ENCODE data around the gene B3GAT2.

The B3GAT2 gene

GRCh38 chr6:70884074-70884983 is 72.5 kb downstream of the B3GAT2 start:
- DNase-seq (ENCODE audit: extremely low read depth, insufficient read length): peak; percentile 9
- H3K27me3 ChIP-seq (replicated peaks; ENCODE audit: control insufficient read depth, insufficient read depth, low read length): no peaks in the 10 kb centered on the region
- no peak overlapping the region for H3K4me3 ChIP-seq (replicated peaks; ENCODE audit: low read depth, low read length)
- TF ChIP-seq, protein P1, sequence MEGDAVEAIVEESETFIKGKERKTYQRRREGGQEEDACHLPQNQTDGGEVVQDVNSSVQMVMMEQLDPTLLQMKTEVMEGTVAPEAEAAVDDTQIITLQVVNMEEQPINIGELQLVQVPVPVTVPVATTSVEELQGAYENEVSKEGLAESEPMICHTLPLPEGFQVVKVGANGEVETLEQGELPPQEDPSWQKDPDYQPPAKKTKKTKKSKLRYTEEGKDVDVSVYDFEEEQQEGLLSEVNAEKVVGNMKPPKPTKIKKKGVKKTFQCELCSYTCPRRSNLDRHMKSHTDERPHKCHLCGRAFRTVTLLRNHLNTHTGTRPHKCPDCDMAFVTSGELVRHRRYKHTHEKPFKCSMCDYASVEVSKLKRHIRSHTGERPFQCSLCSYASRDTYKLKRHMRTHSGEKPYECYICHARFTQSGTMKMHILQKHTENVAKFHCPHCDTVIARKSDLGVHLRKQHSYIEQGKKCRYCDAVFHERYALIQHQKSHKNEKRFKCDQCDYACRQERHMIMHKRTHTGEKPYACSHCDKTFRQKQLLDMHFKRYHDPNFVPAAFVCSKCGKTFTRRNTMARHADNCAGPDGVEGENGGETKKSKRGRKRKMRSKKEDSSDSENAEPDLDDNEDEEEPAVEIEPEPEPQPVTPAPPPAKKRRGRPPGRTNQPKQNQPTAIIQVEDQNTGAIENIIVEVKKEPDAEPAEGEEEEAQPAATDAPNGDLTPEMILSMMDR (IDR thresholded peaks at IDR 0.05; ENCODE audit: insufficient read depth, low read length, poor library complexity, severe bottlenecking): peak; percentile 75
- H3K36me3 ChIP-seq (ENCODE audit: control insufficient read depth, insufficient read depth, low read length): no peaks in the 10 kb centered on the region

- Histone ChIP-seq H3K36me3 (ENCODE audit: control insufficient read depth, insufficient read depth, low read length) (no peaks in the 10 kb centered on the region), H3K27me3 (replicated peaks; ENCODE audit: control insufficient read depth, insufficient read depth, low read length) (no peaks in the 10 kb centered on the region), H3K4me3 (replicated peaks; ENCODE audit: low read depth, low read length) (no peak overlapping the region)
- TF ChIP-seq, protein P1 (IDR thresholded peaks at IDR 0.05; ENCODE audit: insufficient read depth, low read length, poor library complexity, severe bottlenecking): no peak
- no peak for DNase-seq (ENCODE audit: extremely low read depth, insufficient read length)
These were observed 77.4 kb downstream of the B3GAT2 start for GRCh38 chr6:70879496-70879895.

DNA sequence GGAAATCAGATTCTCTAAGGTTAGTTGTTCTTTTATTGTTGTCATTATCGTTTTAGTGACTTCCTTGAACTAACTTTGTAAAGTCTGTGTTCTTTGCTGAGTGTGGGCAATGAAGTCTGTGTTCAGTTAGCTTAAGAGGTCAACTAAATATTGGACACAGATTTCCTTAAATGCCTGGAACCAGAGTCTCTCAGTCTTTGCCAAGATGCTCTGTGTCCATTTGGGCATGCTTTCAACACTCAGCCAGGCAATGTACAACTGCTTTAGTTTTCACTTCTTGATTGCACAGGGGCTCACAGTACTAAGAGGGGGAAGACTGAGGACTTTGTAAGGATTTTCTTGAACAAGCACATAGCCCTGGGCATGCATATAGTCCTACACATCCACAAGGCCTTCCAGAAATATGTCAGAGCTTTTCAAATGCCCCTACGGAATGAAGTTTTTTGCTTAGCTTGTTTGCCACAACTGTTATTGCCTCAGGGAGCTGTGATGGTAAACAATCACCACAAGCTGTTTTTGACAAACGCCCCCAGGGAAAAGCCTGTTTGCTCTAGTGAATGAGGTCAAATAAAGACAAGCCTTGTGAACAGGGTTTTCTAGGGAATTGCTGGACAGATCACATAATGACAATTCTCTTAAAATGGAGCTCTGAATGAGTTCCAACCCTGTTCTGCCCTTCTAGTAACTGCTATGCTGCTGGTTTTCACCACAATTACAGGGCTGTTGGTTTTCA is 82.5 kb downstream of the B3GAT2 start:
- no peaks in the 10 kb centered on the region for H3K36me3 ChIP-seq (ENCODE audit: control insufficient read depth, insufficient read depth, low read length)
- H3K27me3 ChIP-seq (replicated peaks; ENCODE audit: control insufficient read depth, insufficient read depth, low read length): no peaks in the 10 kb centered on the region
- DNase-seq (ENCODE audit: extremely low read depth, insufficient read length): no peak
- no peak overlapping the region for H3K4me3 ChIP-seq (replicated peaks; ENCODE audit: low read depth, low read length)
- TF ChIP-seq, protein P1 (IDR thresholded peaks at IDR 0.05; ENCODE audit: insufficient read depth, low read length, poor library complexity, severe bottlenecking): no peak

DNA sequence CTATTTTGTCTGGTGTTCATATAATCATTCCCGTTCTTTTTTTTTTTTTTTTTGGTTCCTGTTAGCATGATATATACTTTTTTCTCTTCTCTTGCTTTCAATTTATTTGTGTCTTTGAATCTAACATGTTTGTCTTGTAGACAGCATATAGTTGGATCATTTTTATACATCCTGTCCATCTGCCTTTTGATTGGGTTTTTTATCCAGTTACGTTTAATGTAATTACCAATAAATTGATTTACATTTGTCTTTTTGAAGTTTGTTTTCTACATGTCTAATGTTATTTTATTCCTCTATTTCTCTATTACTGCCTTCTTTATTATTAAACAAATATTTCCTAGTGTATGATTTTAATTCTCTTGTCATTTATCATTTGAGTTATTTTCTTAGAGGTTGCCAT is 84.4 kb downstream of the B3GAT2 start:
- DNase-seq (ENCODE audit: extremely low read depth, insufficient read length): no peak
- TF ChIP-seq, protein P1 (IDR thresholded peaks at IDR 0.05; ENCODE audit: insufficient read depth, low read length, poor library complexity, severe bottlenecking): no peak
- H3K27me3 ChIP-seq (replicated peaks; ENCODE audit: control insufficient read depth, insufficient read depth, low read length): no peaks in the 10 kb centered on the region
- H3K36me3 ChIP-seq (ENCODE audit: control insufficient read depth, insufficient read depth, low read length): no peaks in the 10 kb centered on the region
- H3K4me3 ChIP-seq (replicated peaks; ENCODE audit: low read depth, low read length): no peak overlapping the region

DNA sequence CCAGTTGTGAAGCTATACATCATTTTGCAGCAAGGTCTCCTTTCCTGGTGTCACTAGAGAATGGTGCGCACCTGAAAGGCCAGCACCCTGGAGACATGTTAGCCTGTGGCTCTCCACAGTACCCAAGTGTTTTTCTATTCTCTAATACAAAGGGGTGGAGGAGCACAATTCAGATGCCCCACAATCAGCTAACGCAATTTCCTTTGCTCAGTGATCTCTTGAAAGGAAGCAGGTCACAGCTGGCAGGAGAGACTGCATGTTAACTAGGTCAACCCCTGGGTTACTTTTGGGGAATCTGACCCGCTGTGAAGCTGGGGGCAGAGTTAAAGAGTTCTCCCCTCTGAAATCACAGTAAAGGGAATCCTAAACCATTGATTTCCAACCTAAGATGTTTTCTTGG is 92.5 kb downstream of the B3GAT2 start:
- no peaks in the 10 kb centered on the region for H3K36me3 ChIP-seq (ENCODE audit: control insufficient read depth, insufficient read depth, low read length)
- H3K4me3 ChIP-seq (replicated peaks; ENCODE audit: low read depth, low read length): no peak overlapping the region
- H3K27me3 ChIP-seq (replicated peaks; ENCODE audit: control insufficient read depth, insufficient read depth, low read length): no peaks in the 10 kb centered on the region
- TF ChIP-seq, protein P1 (IDR thresholded peaks at IDR 0.05; ENCODE audit: insufficient read depth, low read length, poor library complexity, severe bottlenecking): no peak
- DNase-seq (ENCODE audit: extremely low read depth, insufficient read length): no peak
